Measurements from ENCODE around the gene CERS6. TPM values are rescaled to one million over a fixed set of nuclear protein-coding genes. Genes with fewer than 3 reads are reported as not detected.
A peak's percentile ranks its signal among the peaks of the same experiment; 100 is the strongest.

CERS6 gene
- polyA plus RNA-seq, 6 donors from 2014 or later: 5.8 to 11.9 (median 9.1) TPM

DNA sequence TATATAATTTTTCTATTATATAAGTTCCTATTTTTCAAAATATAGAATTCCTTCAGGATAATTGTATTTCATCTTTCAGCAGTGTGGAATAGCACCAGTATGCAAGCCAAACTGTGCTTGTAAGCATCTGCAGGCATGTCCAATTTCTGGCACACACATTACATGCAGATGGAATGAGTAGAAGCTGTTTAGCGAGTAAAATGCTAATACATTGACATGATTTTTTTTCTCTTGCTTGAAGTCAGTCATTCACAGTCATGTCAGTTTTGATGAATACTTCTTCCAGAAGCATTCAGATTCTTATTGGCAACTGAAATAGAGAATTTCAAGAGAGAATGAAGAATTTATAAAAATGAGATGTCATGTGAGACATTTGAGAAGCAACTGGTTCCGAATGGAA is 109.4 kb downstream of the CERS6 start:
- no peaks in the 10 kb centered on the region for H3K27me3 Mint-ChIP-seq
- no peak for ATAC-seq (ENCODE audit: low read depth in 2 of 2)
- H3K27ac Mint-ChIP-seq: no peak overlapping the region
- peaks cover 16 to 43% (median 30%) of the 10 kb centered on the region in 3 donors for H3K4me1 Mint-ChIP-seq
- no peak overlapping the region for H3K4me3 Mint-ChIP-seq
- H3K9me3 Mint-ChIP-seq: peaks cover 0 to 2% (median 0%) of the 10 kb centered on the region in 7 donors
- DNase-seq: no peak
- peaks cover 20 to 31% of the 10 kb centered on the region in 2 donors for H3K36me3 Mint-ChIP-seq

DNA sequence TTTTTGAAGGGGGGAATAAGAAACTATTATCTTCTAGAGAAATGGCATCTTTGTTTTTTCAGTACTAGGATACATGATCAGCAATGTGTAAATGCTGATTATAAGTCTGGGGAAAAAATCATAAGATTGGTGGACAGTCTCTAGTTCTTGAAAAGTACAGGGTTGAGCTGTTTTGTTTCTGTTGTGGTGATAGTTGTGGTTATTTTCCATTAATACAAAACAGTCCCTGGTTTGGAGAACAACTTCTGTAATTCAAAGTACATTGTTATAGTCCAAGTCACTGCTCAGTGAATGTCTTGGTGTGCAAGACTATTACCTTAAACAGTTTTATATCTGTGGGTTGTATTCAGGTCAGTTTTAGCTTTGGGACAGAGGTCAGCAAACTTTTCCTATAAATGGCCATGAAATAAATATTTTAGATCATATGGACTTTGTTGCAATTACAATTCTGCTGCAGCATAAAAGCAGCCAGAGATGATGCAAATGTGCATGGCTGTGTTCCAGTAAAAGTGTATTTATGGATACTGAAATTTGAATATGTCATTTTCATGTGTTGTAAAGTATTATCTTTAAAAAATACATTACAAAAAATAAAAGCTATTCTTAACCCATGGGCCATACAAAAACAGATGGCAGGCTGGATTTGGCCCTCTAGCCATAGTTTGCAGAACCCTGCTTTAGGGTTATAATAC is 111.0 kb downstream of the CERS6 start:
- ATAC-seq (ENCODE audit: low read depth in 2 of 2) (no peak), DNase-seq (no peak)
- Mint-ChIP-seq H3K4me3 (no peak overlapping the region), H3K36me3 (peaks cover 4 to 20% of the 10 kb centered on the region in 2 donors), H3K4me1 (peaks cover 23 to 54% (median 31%) of the 10 kb centered on the region in 3 donors), H3K27me3 (no peaks in the 10 kb centered on the region), H3K27ac (no peak overlapping the region), H3K9me3 (no peaks in the 10 kb centered on the region)

DNA sequence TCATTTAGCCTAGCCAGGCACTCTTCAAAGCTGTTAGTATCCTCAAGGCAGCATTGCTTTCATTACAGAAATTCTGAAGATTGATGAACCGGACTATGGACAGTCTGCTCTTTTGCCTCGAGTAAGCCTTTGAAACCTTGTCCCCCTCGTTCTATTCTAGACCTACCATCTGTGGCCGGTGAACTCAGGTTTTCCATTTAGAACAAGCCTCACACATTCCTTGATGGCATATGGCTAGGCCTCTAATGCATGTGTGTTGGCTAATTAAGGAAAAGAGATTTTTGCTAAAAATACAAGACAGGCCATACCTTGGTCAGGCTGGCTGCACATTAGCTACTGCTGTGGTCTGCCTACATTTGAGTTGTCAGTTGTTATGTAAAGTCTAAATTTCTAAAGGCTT is 111.8 kb downstream of the CERS6 start:
- no peak overlapping the region for H3K27ac Mint-ChIP-seq
- H3K36me3 Mint-ChIP-seq: peaks cover 4 to 18% of the 10 kb centered on the region in 2 donors
- H3K4me1 Mint-ChIP-seq: peaks cover 27 to 58% (median 34%) of the 10 kb centered on the region in 3 donors
- H3K9me3 Mint-ChIP-seq: peaks cover 0 to 1% (median 0%) of the 10 kb centered on the region in 7 donors
- DNase-seq (no peak), ATAC-seq (ENCODE audit: low read depth in 2 of 2) (no peak)
- H3K27me3 Mint-ChIP-seq: no peaks in the 10 kb centered on the region
- H3K4me3 Mint-ChIP-seq: no peak overlapping the region

DNA sequence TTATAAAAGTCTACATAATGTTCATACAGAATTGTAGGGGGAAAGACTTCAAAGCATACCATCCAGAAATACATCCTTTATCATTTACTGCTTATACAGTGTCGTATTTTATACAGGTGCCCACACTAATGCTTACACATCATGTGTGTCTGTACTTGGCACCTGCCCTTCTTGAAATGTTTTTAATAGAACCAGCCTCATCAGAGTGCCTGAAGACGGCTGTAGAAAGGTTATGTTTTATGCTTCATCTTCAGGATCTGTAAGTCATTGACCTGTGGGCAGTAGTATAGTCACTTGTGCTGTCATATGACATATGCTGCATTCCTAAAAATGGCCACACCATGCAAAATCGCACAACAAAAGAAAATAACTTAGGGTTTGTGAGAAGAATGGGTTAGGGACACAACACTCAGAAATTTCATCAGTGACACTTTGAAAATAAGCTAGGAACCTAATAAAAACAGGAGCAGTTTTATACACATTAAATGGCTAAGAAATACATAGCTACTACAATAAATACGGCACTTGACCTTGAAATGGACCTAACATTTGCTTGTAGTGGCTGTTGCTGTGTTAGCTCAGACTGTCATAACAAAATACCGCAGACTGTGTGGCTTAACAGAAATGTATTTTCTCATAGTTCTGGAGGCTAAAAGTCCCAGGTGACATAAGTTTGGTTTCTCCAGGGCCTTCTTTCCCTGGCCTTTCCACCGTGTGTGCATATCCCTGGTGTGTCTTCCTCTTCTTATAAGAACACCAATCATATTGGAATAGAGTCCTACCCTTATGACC is 112.6 kb downstream of the CERS6 start:
- Mint-ChIP-seq H3K4me1 (peaks cover 26 to 62% (median 38%) of the 10 kb centered on the region in 3 donors), H3K27ac (peak overlapping the region in 1 of 6 donors; percentile 2), H3K4me3 (no peak overlapping the region), H3K36me3 (peaks cover 8 to 10% of the 10 kb centered on the region in 2 donors), H3K9me3 (peaks cover 0 to 4% (median 0%) of the 10 kb centered on the region in 7 donors), H3K27me3 (no peaks in the 10 kb centered on the region)
- DNase-seq (no peak), ATAC-seq (ENCODE audit: low read depth in 2 of 2) (no peak)

DNA sequence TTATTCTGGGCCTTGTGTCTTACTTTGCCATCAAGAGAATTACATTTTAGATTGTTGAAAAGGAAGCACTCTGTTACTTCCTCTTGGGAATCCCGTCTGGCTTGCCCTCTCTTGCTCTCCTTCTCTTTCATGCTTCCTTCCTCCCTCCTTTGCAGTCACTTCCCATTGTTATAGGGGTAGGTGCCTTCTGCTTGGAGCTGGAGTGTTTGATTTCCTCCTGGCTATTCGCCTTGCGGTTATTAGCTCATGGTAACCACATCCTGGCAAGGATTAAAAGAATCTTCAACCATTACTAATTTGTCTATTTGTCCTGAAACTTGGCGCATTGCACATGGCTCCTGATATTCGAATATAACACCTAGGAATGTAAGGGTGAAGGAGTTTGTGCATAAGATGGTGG is 115.0 kb downstream of the CERS6 start:
- Mint-ChIP-seq H3K9me3 (peaks cover 0 to 9% (median 3%) of the 10 kb centered on the region in 7 donors), H3K27ac (peak overlapping the region in 3 of 6 donors; percentile 26 to 56 (median 51)), H3K36me3 (peaks cover 4 to 8% of the 10 kb centered on the region in 2 donors), H3K4me3 (no peak overlapping the region), H3K4me1 (peaks cover 27 to 47% (median 27%) of the 10 kb centered on the region in 3 donors), H3K27me3 (no peaks in the 10 kb centered on the region)
- no peak for ATAC-seq (ENCODE audit: low read depth in 2 of 2)
- no peak for DNase-seq

DNA sequence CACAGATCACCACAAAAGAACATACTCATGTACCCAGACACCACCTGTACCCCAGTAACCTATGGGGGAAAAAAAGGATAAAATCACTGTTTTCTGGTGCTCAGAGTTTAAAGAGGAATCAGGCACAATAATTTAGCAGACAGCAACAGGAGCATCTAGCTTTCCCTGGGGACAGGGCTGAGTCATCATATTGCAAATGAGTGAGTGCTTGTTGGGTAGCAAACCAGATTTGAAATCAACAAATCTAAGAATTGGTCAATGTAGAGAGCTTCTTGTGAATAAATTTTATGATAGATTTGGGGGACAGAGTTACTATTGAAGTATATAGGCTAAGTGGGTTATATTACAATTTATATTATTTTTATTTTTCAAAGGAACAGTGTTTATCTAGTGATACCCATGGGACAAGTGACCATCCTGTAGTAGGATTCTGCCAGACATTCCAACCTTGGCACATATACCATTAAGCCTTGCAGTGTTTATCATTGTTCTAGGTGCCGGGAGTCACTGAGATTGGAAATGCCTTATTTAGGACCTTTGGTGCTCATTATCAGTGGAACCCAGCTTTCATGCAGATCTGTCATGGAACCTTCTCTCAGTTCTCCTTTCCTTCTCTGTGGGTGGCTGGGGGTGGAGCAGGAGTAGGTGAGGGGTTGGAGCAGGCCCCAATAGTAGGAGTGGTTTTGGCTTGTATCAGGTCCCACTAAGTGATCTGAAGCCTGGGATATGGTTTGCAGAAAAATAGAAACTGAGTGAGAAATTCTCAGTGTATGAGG is 117.2 kb downstream of the CERS6 start:
- Mint-ChIP-seq H3K4me1 (peaks cover 24 to 38% (median 27%) of the 10 kb centered on the region in 3 donors), H3K9me3 (peaks cover 0 to 9% (median 3%) of the 10 kb centered on the region in 7 donors), H3K36me3 (peaks cover 4 to 8% of the 10 kb centered on the region in 2 donors), H3K27ac (peak overlapping the region in 1 of 6 donors; percentile 60), H3K4me3 (peak overlapping the region in 1 of 8 donors; percentile 13), H3K27me3 (no peaks in the 10 kb centered on the region)
- ATAC-seq (ENCODE audit: low read depth in 2 of 2) (no peak), DNase-seq (no peak)

DNA sequence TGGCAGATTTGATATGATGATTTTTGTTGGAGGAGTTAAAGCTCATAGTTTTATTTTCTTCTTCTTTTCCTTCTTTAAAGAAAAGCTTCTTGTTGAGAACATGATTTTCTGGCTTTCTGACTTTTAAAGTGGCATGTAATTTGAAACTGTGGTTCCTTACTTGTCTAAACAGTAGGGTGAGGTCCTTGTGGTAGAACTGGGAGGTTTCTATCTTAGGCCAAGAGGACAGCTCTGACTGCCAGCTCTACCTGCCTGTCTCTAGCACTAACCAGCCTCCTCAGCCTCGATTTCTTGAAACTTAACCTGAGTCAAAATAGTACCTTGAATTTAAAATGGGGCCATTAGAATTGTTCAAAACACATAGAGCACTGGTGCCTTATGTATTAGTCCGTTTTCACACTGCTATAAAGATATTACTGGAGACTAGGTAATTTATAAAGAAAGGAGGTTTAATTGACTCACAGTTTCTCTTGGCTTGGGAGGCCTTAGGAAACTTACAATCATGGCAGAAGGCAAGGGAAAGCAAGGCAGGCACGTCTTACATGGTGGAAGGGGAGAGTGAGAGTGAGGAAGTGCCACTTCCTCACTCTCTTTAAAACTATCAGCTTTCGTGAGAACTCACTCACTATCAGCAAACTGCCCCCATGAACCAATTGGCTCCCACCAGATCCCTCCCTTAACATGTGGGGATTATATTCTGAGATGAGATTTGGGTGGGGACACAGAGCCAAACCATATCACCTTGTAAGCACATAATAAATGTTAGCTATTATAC is 119.0 kb downstream of the CERS6 start:
- Mint-ChIP-seq H3K4me3 (no peak overlapping the region), H3K9me3 (peaks cover 0 to 9% (median 3%) of the 10 kb centered on the region in 7 donors), H3K27ac (peak overlapping the region in 1 of 6 donors; percentile 78), H3K36me3 (peaks cover 4 to 15% of the 10 kb centered on the region in 2 donors), H3K4me1 (peaks cover 14 to 33% (median 24%) of the 10 kb centered on the region in 3 donors), H3K27me3 (no peaks in the 10 kb centered on the region)
- ATAC-seq (ENCODE audit: low read depth in 2 of 2) (no peak), DNase-seq (no peak)

DNA sequence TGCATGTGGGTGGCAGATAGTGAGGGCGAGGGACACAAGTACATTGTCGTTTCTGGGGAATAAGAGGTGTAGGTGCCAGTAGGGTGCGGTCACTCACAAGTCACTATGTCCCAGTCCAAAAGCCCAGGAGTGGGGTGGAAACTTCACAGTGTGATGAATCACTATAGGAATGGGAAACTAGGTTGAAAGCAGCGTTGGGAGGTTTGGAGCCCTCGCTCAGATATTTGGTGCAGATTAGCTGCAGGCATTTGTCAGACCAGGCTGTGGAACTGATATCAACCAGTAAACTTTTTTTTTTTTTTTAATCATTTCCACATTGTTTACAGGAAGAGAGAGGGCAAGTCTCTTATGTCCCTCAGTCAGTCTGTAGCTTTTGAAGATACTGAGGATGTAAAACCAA is 121.8 kb downstream of the CERS6 start:
- peaks cover 5 to 14% of the 10 kb centered on the region in 2 donors for H3K36me3 Mint-ChIP-seq
- H3K9me3 Mint-ChIP-seq: peaks cover 0 to 8% (median 3%) of the 10 kb centered on the region in 7 donors
- no peak overlapping the region for H3K4me3 Mint-ChIP-seq
- no peak for ATAC-seq (ENCODE audit: low read depth in 2 of 2)
- H3K4me1 Mint-ChIP-seq: peaks cover 9 to 35% (median 25%) of the 10 kb centered on the region in 3 donors
- H3K27me3 Mint-ChIP-seq: no peaks in the 10 kb centered on the region
- no peak for DNase-seq
- no peak overlapping the region for H3K27ac Mint-ChIP-seq

DNA sequence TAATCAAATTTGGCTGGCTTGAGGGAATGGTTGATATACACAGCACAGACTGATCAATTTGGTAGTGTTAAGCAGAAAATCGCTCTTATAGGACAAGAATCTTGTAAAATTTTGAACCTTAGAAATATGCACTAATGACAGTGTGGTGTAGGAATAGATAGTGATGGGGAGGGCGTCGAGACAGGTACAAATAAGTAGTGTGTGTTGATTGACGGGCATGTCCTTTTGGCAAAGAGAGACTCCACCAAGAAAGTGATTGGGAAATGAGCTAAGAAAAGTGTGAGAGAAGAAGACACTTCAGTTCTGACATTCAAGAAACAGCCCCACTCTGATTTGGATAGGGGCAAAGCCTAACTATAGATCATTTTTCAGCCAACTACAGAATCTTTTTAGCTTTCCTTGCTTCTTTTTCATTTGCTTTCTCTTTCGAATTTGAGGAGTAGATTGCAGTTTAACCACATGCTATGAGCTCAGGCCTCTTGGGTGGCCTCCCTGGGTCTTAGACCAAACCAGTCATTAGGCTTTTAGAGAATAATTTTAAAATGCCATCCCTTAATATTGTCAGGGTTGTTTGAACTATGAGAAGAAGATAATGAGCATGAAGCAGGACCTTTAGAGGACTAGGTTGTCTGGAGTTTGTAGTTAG is 127.1 kb downstream of the CERS6 start:
- H3K9me3 Mint-ChIP-seq: no peaks in the 10 kb centered on the region
- H3K4me3 Mint-ChIP-seq: no peak overlapping the region
- ATAC-seq (ENCODE audit: low read depth in 2 of 2) (no peak), DNase-seq (no peak)
- peaks cover 5 to 11% of the 10 kb centered on the region in 2 donors for H3K36me3 Mint-ChIP-seq
- no peaks in the 10 kb centered on the region for H3K27me3 Mint-ChIP-seq
- peak overlapping the region in 2 of 6 donors; percentile 3 to 79 for H3K27ac Mint-ChIP-seq
- H3K4me1 Mint-ChIP-seq: peaks cover 30 to 58% (median 45%) of the 10 kb centered on the region in 3 donors

DNA sequence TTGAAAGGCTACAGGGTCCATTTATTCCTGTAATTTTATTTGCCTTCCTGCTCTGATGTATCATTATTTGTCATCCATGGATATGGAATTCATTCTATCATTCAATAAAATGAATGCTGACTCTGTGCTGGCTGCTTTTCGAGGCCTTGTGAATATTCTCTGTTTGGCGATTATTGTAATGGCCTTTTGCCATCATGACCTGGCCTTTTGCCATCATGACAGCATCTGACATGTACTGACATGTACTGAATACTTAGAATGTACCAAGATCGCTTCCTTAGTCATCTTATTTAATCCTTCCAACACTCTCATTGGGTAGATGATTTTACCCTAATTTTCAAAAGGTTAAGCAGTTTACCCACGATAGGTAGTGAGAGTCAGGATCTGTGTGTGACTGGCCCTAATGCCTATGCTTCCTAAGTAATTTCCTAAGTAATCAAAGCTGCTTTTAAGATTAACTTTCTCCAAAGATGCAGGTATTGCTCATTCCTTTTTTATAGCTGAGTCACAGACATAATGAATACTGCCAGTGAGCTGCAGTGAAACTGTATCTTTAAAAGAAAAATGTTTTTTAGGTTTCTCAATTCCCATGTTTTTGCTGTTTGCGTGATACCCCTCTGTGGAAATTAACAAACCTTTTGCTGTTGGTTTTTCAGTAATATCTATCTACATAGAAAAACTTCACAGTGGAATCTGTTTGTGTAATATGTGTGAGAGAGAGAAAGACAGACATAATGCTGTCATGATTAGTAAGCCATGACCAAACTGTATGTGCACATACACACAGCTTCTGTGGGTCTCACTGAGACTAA is 127.8 kb downstream of the CERS6 start:
- no peak for DNase-seq
- no peak for ATAC-seq (ENCODE audit: low read depth in 2 of 2)
- no peaks in the 10 kb centered on the region for H3K27me3 Mint-ChIP-seq
- no peaks in the 10 kb centered on the region for H3K9me3 Mint-ChIP-seq
- peaks cover 30 to 58% (median 45%) of the 10 kb centered on the region in 3 donors for H3K4me1 Mint-ChIP-seq
- H3K36me3 Mint-ChIP-seq: peaks cover 5 to 11% of the 10 kb centered on the region in 2 donors
- peak overlapping the region in 1 of 8 donors; percentile 17 for H3K4me3 Mint-ChIP-seq
- H3K27ac Mint-ChIP-seq: peak overlapping the region in 3 of 6 donors; percentile 20 to 73 (median 28)

DNA sequence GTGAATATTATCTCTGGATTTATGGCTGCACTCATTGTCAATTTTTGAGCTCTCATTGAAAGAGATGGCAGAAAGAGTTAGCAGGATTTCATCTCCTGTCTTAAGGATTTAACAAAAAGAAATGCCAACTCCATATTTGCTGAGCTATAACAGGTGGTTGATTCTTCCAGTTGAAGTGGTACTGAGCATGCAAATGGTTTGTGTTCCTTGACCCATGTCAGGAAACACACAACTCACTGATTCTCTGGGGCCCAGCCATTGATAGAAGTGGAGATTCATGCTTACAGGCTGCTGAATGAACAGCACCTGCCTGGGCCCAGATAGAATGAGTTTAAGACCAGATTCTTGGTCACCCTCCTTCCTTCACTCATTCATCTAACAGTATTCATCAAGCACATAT is 128.8 kb downstream of the CERS6 start:
- H3K27ac Mint-ChIP-seq: peak overlapping the region in 1 of 6 donors; percentile 55
- peak; percentile 41 to 71 for ATAC-seq (ENCODE audit: low read depth in 2 of 2)

More for the DNA sequence above, 128.8 kb downstream of the CERS6 start:
- no peaks in the 10 kb centered on the region for H3K27me3 Mint-ChIP-seq
- no peaks in the 10 kb centered on the region for H3K9me3 Mint-ChIP-seq
- no peak for DNase-seq
- peaks cover 5 to 6% of the 10 kb centered on the region in 2 donors for H3K36me3 Mint-ChIP-seq
- H3K4me3 Mint-ChIP-seq: peak overlapping the region in 2 of 8 donors; percentile 21 to 23
- H3K4me1 Mint-ChIP-seq: peaks cover 30 to 52% (median 45%) of the 10 kb centered on the region in 3 donors

Measured in naive B cell (primary cell).